Heart left ventricle (tissue), 16 donors: ENCODE measurements around the gene UNC93A. TPM values are rescaled to one million over a fixed set of nuclear protein-coding genes. Genes with fewer than 3 reads are reported as not detected.

ENCODE experiments used
- ATAC-seq, 4 donors: fragments of 200-7000 bp; cut with Tn5 transposase; one replicate each; pipeline ENCODE4 v1.9.1; 2020 to 2022; ENCODE audit warnings: moderate library complexity in 4 of 4, mild to moderate bottlenecking in 3 of 4, moderate number of reproducible peaks in 1 of 4
- DNase-seq, 5 donors: peaks; one replicate each; pipeline ENCODE4 v3.0.0-alpha.2; 2020
- H3K27ac ChIP-seq, 12 donors: fragments of 200-600 bp; sonication (generic) in 4 of 12; one replicate each; pipeline versions ENCODE4 v1.5.0 to v1.8.0; 2016 to 2022; ENCODE audit warnings: mild to moderate bottlenecking in 2 of 12
- H3K27me3 ChIP-seq, 9 donors: fragments of 200-600 bp; sonication (generic) in 2 of 9; one replicate each; pipeline versions ENCODE4 v1.5.1 to v1.8.0; 2016 to 2022; ENCODE audit warnings: mild to moderate bottlenecking in 3 of 9
- H3K36me3 ChIP-seq, 9 donors: fragments of 200-600 bp; sonication (generic) in 2 of 9; one replicate each; pipeline versions ENCODE4 v1.5.0 to v1.8.0; 2018 to 2022; ENCODE audit warnings: mild to moderate bottlenecking in 2 of 9
- H3K4me1 ChIP-seq, 12 donors: fragments of 200-600 bp; sonication (generic) in 4 of 12; one replicate each; pipeline versions ENCODE4 v1.5.0 to v1.8.0; 2016 to 2022; ENCODE audit warnings: mild to moderate bottlenecking in 3 of 12
- H3K4me3 ChIP-seq, 12 donors: fragments of 200-600 bp; sonication (generic) in 4 of 12; one replicate each; pipeline versions ENCODE4 v1.5.0 to v1.8.0; 2017 to 2022; ENCODE audit warnings: mild to moderate bottlenecking in 9 of 12, moderate library complexity in 4 of 12
- H3K9me3 ChIP-seq, 12 donors: fragments of 200-600 bp; sonication (generic) in 4 of 12; one replicate each; pipeline versions ENCODE4 v1.5.0 to v1.8.0; 2016 to 2022; ENCODE audit warnings: mild to moderate bottlenecking in 1 of 12
- CTCF ChIP-seq, 12 donors: fragments of 200-600 bp; sonication (generic) in 4 of 12; IDR thresholded peaks; one replicate each; pipeline versions ENCODE4 v1.5.0 to v1.8.0; 2018 to 2022; ENCODE audit warnings: antibody characterized with exemption in 12 of 12, mild to moderate bottlenecking in 5 of 12
- POLR2A ChIP-seq, 2 donors: fragments of 450-650 bp; IDR thresholded peaks; one replicate each; pipeline ENCODE4 v1.6.1; 2017; ENCODE audit warnings: antibody characterized with exemption in 2 of 2, mild to moderate bottlenecking in 2 of 2, moderate library complexity in 2 of 2
- WGBS, 4 donors: extraction: QIAGEN DNeasy Blood & Tissue Kit in 2 of 4; methylation state at CpG; one replicate each; pipeline versions ENCODE4 v1.1.5 to v1.1.7; 2013 to 2018; 5-methylcytosine and 5-hydroxymethylcytosine counted together
- intact Hi-C, 10 donors: fragments of 100-400 bp; cut with DNase I; formaldehyde crosslinking; loops; one replicate each; pipeline versions ENCODE4 v1.11.1 to v1.14.2; 2022
- polyA plus RNA-seq, 2 donors: library from polyadenylated mRNA; stranded (reverse); fragments of 200-250 nt; gene quantifications; one replicate each; pipeline ENCODE4 v1.2.3, GENCODE V29; 2013
- total RNA-seq, 9 donors: library from RNA; depleted of rRNA in 2 of 9; stranded (reverse); fragments of >200 nt in 2 of 9; fragmentation: NEBNext Ultra II Directional in 3 of 9; extraction: Animal tissue kit (Norgen Biotek cat#: 25700) in 3 of 9; gene quantifications; one replicate each; pipeline versions ENCODE4 v1.1.0 to v1.2.4, GENCODE V29; 2016 to 2023
- donor health status: ischemic (EF 13 %, LVEDD 7.1; RV severe dilation, severe dysfunction).
- donor health status: healthy with polysubstance abuse.
- donor health status: DM: no; HTN: yes; CAD: no.
- donor health status: DM: no; HTN: no; CAD: no.
- donor health status: ischemic (EF 25% LVEDD 6.9; RV normal size, moderate dysfunction).
- donor health status: ischemic (EF 25% LVEDD 5.7; RV mildly dilated, moderate dysfunction).
- donor health status: healthy.
- donor health status: DM: yes; HTN: yes; CAD: no.
- donor health status: ischemic (EF 35%, LVEDD 5.7; RV mildly dilated, moderate dysfunction).
- donor health status: nonischemic (EF 11% LVEDD 7.7; RV severe dilation, severe dysfunction).
- donor health status: DM: yes; HTN: yes; CAD: no.
- donor health status: PGD.
- donor health status: ischemic (EF 29% LVEDD 5.4; RV normal size, mild dysfunction).
- donor health status: nonischemic (EF 23%, LVEDD 6.1; RV moderate dilation, normal function).

Gene UNC93A
- total and polyA plus RNA-seq, 11 donors, result not detected

GRCh38 chr6:167295495-167296292 is 4.6 kb downstream of the UNC93A start:
- H3K36me3 ChIP-seq, result no peaks in the 10 kb centered on the region
- peaks cover 0 to 8% (median 0%) of the 10 kb centered on the region in 9 donors for H3K27me3 ChIP-seq
- DNase-seq (no peak), ATAC-seq (no peak)
- no peak overlapping the region for H3K4me3 ChIP-seq
- no peak overlapping the region for H3K27ac ChIP-seq
- TF ChIP-seq POLR2A (IDR thresholded peaks at IDR 0.05), result no peak
- no peak for TF ChIP-seq CTCF (IDR thresholded peaks at IDR 0.05)
- WGBS, 4 donors, result 92 to 96% (median 95%) methylated on average over 43 of the region's 43 CpGs
- no peaks in the 10 kb centered on the region for H3K4me1 ChIP-seq
- intact Hi-C loops, result loop anchor here in 2 of 10 donors (10.0 kb wide), 2 partner anchors 101 to 521 kb away; no protein-coding TSS in a partner anchor
- H3K9me3 ChIP-seq, result peaks cover 0 to 7% (median 0%) of the 10 kb centered on the region in 12 donors

DNA sequence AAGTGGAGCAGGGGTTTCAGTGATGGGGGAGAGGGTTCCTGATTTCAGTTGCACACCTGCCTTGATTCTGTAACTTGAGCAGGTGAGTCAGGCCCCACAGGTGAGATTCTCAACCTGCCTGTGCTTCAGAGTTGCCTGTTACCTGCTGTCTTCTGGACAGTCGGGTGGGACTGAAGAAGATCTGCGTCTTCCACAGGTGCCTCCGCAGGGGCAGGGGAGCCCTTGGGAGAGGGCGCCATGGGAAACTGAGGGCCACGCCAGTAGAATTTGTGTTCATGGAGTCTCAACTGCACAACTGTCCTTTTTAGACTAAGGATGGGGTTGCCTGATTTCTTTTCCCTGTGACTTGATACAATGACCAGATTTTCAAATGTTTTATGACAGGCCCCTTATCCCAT is 5.2 kb downstream of the UNC93A start:
- ATAC-seq (no peak), DNase-seq (no peak)
- H3K4me1 ChIP-seq, result no peaks in the 10 kb centered on the region
- H3K4me3 ChIP-seq, result no peak overlapping the region
- peaks cover 0 to 8% (median 0%) of the 10 kb centered on the region in 9 donors for H3K27me3 ChIP-seq
- WGBS, 4 donors, result 91 to 92% (median 92%) methylated on average over 5 of the region's 5 CpGs
- intact Hi-C loops, result loop anchor here in 2 of 10 donors (10.0 kb wide), 2 partner anchors 101 to 521 kb away; no protein-coding TSS in a partner anchor
- no peak for TF ChIP-seq CTCF (IDR thresholded peaks at IDR 0.05)
- no peak for TF ChIP-seq POLR2A (IDR thresholded peaks at IDR 0.05)
- H3K9me3 ChIP-seq, result peaks cover 0 to 7% (median 0%) of the 10 kb centered on the region in 12 donors
- no peak overlapping the region for H3K27ac ChIP-seq
- H3K36me3 ChIP-seq, result no peaks in the 10 kb centered on the region

GRCh38 chr6:167296902-167297301 is 5.8 kb downstream of the UNC93A start:
- DNase-seq, result no peak
- no peak for ATAC-seq
- TF ChIP-seq CTCF (IDR thresholded peaks at IDR 0.05), result no peak
- no peak for TF ChIP-seq POLR2A (IDR thresholded peaks at IDR 0.05)
- Histone ChIP-seq H3K27me3 (peaks cover 0 to 8% (median 0%) of the 10 kb centered on the region in 9 donors), H3K4me1 (no peaks in the 10 kb centered on the region), H3K9me3 (peaks cover 0 to 7% (median 0%) of the 10 kb centered on the region in 12 donors), H3K36me3 (no peaks in the 10 kb centered on the region), H3K4me3 (no peak overlapping the region), H3K27ac (no peak overlapping the region)
- intact Hi-C loops, result loop anchor here in 2 of 10 donors (10.0 kb wide), 2 partner anchors 102 to 522 kb away; no protein-coding TSS in a partner anchor
- WGBS, 4 donors, result 87 to 92% (median 91%) methylated on average over 7 of the region's 7 CpGs

DNA sequence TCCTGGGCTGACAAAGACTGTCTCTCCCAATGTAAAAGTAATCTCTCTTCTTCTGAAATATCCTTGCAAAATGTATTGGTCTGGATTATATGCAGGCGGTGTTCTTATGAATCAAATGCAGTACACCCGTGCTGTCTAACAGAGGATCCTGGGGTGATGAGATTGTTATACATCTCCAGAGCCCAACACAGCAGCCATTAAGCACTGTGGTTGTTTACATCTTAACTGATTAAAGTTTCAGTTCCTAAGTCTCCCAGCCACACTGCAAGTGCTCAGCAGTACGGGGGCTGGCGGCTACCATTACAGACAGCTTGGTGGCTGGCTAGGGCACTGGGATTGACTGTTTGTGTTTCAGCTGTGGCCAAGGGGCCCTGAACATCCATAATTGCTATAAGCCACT is 7.0 kb downstream of the UNC93A start:
- DNase-seq, result no peak
- TF ChIP-seq CTCF (IDR thresholded peaks at IDR 0.05) (no peak), POLR2A (IDR thresholded peaks at IDR 0.05) (no peak)
- 81 to 91% (median 90%) methylated on average over 4 of the region's 4 CpGs for WGBS, 4 donors
- Histone ChIP-seq H3K27me3 (peaks cover 0 to 8% (median 0%) of the 10 kb centered on the region in 9 donors), H3K4me3 (no peak overlapping the region), H3K27ac (no peak overlapping the region), H3K9me3 (peaks cover 0 to 7% (median 0%) of the 10 kb centered on the region in 12 donors), H3K36me3 (no peaks in the 10 kb centered on the region), H3K4me1 (no peaks in the 10 kb centered on the region)
- no peak for ATAC-seq
- intact Hi-C loops, result loop anchor here in 2 of 10 donors (10.0 kb wide), 2 partner anchors 103 to 523 kb away; no protein-coding TSS in a partner anchor
